T-helper 22 cell (primary cell): ENCODE data around the gene CD300H.
"Not testable (repeated sequence)": the region's sequence is repeated elsewhere in the genome, so short reads cannot be mapped to it uniquely, and the experiment has no call there.

Experiments used
- DNase-seq: peaks from one replicate; pipeline ENCODE4 v3.0.0-alpha.2; 2020; ENCODE audit warnings: low read depth

CD300H gene

GRCh38 chr17:74526681-74527080 is 40.6 kb downstream of the CD300H start:
- no peak for DNase-seq

- no peak for DNase-seq
These were observed 41.5 kb downstream of the CD300H start for GRCh38 chr17:74525781-74526288.

- DNase-seq = no peak
These were observed 41.9 kb downstream of the CD300H start for GRCh38 chr17:74525465-74525725.

- no peak for DNase-seq
These were observed 42.5 kb downstream of the CD300H start for GRCh38 chr17:74524653-74525464.

GRCh38 chr17:74523308-74523707 is 44.0 kb downstream of the CD300H start:
- no peak for DNase-seq

GRCh38 chr17:74522381-74523105 is 44.8 kb downstream of the CD300H start:
- DNase-seq = no peak

GRCh38 chr17:74521701-74522201 is 45.6 kb downstream of the CD300H start:
- DNase-seq = no peak

- DNase-seq = no peak
These were observed 46.4 kb downstream of the CD300H start for GRCh38 chr17:74520790-74521480.

GRCh38 chr17:74520016-74520434 is 47.3 kb downstream of the CD300H start:
- DNase-seq = no peak

- not testable (repeated sequence) for DNase-seq
These were observed 48.8 kb downstream of the CD300H start for GRCh38 chr17:74518413-74518981.

- no peak for DNase-seq
These were observed 50.6 kb downstream of the CD300H start for GRCh38 chr17:74516561-74517328.

GRCh38 chr17:74515941-74516340 is 51.4 kb downstream of the CD300H start:
- DNase-seq = no peak

- DNase-seq = peak; percentile 23
These were observed 52.5 kb downstream of the CD300H start for GRCh38 chr17:74514632-74515334.

- peak; percentile 14 for DNase-seq
These were observed 53.2 kb downstream of the CD300H start for GRCh38 chr17:74513987-74514631.

GRCh38 chr17:74512624-74513091 is 54.7 kb downstream of the CD300H start:
- DNase-seq = no peak

GRCh38 chr17:74512036-74512435 is 55.3 kb downstream of the CD300H start:
- DNase-seq = no peak
